HCT116 (cell line): ENCODE data around the gene FASTKD2.

Experiments
- CTCF ChIP-seq, 3 experiments: fragments of 200-600 bp in 1 of 3; sonication (generic) in 1 of 3; IDR thresholded peaks in 2 of 3; conservative IDR thresholded peaks in 1 of 3; 2 replicates each; pipeline ENCODE4 v1.5.1; 2012 to 2017; ENCODE audit warnings: low read depth in 2 of 3, low read length in 2 of 3, antibody characterized with exemption in 1 of 3, borderline replicate concordance in 1 of 3, control low read depth in 1 of 3, mild to moderate bottlenecking in 1 of 3, mixed read lengths in 1 of 3, mixed run types in 1 of 3, moderate library complexity in 1 of 3; ENCODE audit not compliant: insufficient read depth in 1 of 3
- EZH2phosphoT487 ChIP-seq: fragments of 200-600 bp; IDR thresholded peaks from 2 replicates; pipeline ENCODE4 v1.6.1; 2018; ENCODE audit warnings: antibody characterized with exemption, borderline replicate concordance
- MAX ChIP-seq: IDR thresholded peaks from 2 replicates; pipeline ENCODE4 v1.6.1; 2012
- POLR2A ChIP-seq: IDR thresholded peaks from 2 replicates; pipeline ENCODE4 v1.7.0; 2011; ENCODE audit warnings: borderline replicate concordance; ENCODE audit not compliant: insufficient read depth, insufficient read length; ENCODE audit errors: extremely low read depth
- YY1 ChIP-seq: IDR thresholded peaks from 2 replicates; pipeline ENCODE4 v1.6.1; 2011; ENCODE audit warnings: low read length, low read depth, moderate library complexity, mild to moderate bottlenecking; ENCODE audit not compliant: insufficient replicate concordance; ENCODE audit errors: extremely low read depth
- ZNF274 ChIP-seq: fragments of 200-500 bp; sonication (Bioruptor generic); IDR thresholded peaks from 2 replicates; pipeline ENCODE4 v1.6.1; 2014; ENCODE audit warnings: mild to moderate bottlenecking, low read depth, low read length, inconsistent platforms

- TF ChIP-seq POLR2A (no peak), EZH2phosphoT487 (no peak), MAX (no peak), CTCF (IDR thresholded peaks at IDR 0.05 in 2 of 3, conservative IDR thresholded peaks at IDR 0.05 in 1 of 3; ENCODE audit: borderline replicate concordance in 1 of 3, insufficient read depth in 1 of 3, low read depth in 2 of 3, low read length in 2 of 3) (no peak), ZNF274 (no peak), YY1 (no peak)
Observed at GRCh38 chr2:206736935-206737334, 28.5 kb upstream of the FASTKD2 start.
